Fibroblast of the aortic adventitia (primary cell): ENCODE measurements around the gene ZNF81. TPM values are rescaled to one million over a fixed set of nuclear protein-coding genes. Genes with fewer than 3 reads are reported as not detected.

Source experiments
- DNase-seq: peaks from one replicate; pipeline ENCODE4 v3.0.0-alpha.2; 2010; ENCODE audit warnings: low read depth
- H3K4me3 ChIP-seq: 2 replicates; pipeline ENCODE4 v1.5.1; 2011; ENCODE audit warnings: low read depth, mild to moderate bottlenecking, control low read depth, low read length, moderate library complexity
- total RNA-seq: library from RNA; depleted of rRNA; stranded (reverse); fragments of >200 nt; gene quantifications from 2 replicates; pipeline ENCODE4 v1.2.3, GENCODE V29; 2012; ENCODE audit warnings: low replicate concordance
- TF ChIP-seq, protein P1 (sequence below): IDR thresholded peaks from 2 replicates; pipeline ENCODE4 v1.5.1; 2011; ENCODE audit warnings: mild to moderate bottlenecking, low read length, control low read depth, inconsistent platforms; ENCODE audit not compliant: insufficient read depth

Gene ZNF81
- total RNA-seq, 1 donor: 6.1 TPM

DNA sequence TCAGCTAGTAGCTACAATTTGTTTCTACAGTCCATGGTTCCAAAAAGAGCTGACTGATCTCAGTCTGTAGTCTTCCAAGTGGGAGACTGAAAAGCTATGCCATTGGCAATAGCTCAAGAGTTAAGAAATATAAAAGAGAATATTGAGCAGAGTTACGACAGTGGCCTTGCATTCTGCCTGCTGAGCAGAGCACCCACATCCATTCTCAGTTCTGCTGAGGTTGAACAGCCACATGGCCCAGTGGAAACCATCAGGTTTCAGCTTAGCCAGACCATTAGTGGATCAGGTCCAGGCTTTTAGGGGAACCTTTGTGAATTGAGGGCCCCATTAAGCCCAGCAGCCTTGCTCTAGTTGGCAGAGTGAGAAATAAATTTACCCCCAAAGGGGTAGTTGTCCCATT lies 28.1 kb downstream of the ZNF81 start:
- TF ChIP-seq, protein P1, sequence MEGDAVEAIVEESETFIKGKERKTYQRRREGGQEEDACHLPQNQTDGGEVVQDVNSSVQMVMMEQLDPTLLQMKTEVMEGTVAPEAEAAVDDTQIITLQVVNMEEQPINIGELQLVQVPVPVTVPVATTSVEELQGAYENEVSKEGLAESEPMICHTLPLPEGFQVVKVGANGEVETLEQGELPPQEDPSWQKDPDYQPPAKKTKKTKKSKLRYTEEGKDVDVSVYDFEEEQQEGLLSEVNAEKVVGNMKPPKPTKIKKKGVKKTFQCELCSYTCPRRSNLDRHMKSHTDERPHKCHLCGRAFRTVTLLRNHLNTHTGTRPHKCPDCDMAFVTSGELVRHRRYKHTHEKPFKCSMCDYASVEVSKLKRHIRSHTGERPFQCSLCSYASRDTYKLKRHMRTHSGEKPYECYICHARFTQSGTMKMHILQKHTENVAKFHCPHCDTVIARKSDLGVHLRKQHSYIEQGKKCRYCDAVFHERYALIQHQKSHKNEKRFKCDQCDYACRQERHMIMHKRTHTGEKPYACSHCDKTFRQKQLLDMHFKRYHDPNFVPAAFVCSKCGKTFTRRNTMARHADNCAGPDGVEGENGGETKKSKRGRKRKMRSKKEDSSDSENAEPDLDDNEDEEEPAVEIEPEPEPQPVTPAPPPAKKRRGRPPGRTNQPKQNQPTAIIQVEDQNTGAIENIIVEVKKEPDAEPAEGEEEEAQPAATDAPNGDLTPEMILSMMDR: no peak
- no peak overlapping the region for H3K4me3 ChIP-seq
- no peak for DNase-seq

GRCh38 chrX:47873123-47873522 lies 36.4 kb downstream of the ZNF81 start:
- H3K4me3 ChIP-seq: no peak overlapping the region
- DNase-seq: no peak
- TF ChIP-seq, protein P1: no peak

DNA sequence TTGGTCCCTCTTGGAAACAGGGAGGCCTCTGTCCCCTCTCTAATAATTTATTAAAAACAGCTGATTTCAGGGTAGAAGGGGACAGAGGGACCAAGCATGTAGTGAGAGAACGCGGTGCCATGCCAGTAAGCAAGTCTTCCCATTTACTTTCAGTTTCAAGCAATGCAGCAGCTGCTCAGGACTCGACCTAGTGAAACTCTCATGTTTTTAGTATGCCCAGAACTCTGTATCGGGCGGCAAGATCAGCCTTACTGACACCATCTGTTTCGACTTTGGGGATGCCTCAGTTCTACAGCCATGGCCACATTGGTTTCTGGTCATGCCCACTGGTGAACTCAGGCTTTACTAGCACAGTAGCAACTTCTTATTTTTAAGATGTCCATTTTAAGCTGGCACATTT lies 40.6 kb downstream of the ZNF81 start:
- TF ChIP-seq, protein P1: no peak
- no peak for DNase-seq
- H3K4me3 ChIP-seq: no peak overlapping the region

GRCh38 chrX:47878198-47878597 lies 41.5 kb downstream of the ZNF81 start:
- H3K4me3 ChIP-seq: no peak overlapping the region
- TF ChIP-seq, protein P1: no peak
- no peak for DNase-seq

- DNase-seq: no peak
- TF ChIP-seq, protein P1: no peak
- no peak overlapping the region for H3K4me3 ChIP-seq
Measured at GRCh38 chrX:47879463-47879862, 42.8 kb downstream of the ZNF81 start.

GRCh38 chrX:47880927-47881326 lies 44.2 kb downstream of the ZNF81 start:
- TF ChIP-seq, protein P1: no peak
- no peak overlapping the region for H3K4me3 ChIP-seq
- DNase-seq: no peak

DNA sequence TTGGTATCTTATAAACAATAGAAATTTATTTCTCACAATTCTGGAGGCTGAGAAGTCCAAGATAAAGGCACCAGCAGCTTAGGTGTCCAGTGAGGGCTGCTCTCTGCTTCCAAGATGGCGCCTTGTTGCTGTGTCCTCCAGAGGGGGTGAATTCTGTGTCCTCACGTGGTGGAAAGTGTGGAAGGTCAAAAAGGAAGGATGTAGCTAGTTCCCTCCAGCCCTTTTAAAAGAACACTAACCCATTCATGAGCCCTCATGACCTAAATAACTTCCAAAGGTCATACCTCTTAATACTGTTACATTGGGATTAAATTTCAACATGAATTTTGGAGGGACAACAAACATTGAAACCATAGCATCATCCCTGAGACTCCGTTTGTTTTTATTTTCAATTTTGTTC lies 48.8 kb downstream of the ZNF81 start:
- H3K4me3 ChIP-seq: no peak overlapping the region
- TF ChIP-seq, protein P1: no peak
- DNase-seq: no peak
